ENCODE results near the gene TCF4.

- TF ChIP-seq, protein P1, sequence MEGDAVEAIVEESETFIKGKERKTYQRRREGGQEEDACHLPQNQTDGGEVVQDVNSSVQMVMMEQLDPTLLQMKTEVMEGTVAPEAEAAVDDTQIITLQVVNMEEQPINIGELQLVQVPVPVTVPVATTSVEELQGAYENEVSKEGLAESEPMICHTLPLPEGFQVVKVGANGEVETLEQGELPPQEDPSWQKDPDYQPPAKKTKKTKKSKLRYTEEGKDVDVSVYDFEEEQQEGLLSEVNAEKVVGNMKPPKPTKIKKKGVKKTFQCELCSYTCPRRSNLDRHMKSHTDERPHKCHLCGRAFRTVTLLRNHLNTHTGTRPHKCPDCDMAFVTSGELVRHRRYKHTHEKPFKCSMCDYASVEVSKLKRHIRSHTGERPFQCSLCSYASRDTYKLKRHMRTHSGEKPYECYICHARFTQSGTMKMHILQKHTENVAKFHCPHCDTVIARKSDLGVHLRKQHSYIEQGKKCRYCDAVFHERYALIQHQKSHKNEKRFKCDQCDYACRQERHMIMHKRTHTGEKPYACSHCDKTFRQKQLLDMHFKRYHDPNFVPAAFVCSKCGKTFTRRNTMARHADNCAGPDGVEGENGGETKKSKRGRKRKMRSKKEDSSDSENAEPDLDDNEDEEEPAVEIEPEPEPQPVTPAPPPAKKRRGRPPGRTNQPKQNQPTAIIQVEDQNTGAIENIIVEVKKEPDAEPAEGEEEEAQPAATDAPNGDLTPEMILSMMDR (conservative IDR thresholded peaks at IDR 0.05; ENCODE audit: low read depth, low read length): no peak
- TF ChIP-seq EZH2 (IDR thresholded peaks at IDR 0.05; ENCODE audit: low read length, unreplicated experiment): no peak
These were observed 388.6 kb downstream of the TCF4 start for GRCh38 chr18:55199291-55199963.
